ENCODE results near the gene ZNF234.

ZNF234 gene

DNA sequence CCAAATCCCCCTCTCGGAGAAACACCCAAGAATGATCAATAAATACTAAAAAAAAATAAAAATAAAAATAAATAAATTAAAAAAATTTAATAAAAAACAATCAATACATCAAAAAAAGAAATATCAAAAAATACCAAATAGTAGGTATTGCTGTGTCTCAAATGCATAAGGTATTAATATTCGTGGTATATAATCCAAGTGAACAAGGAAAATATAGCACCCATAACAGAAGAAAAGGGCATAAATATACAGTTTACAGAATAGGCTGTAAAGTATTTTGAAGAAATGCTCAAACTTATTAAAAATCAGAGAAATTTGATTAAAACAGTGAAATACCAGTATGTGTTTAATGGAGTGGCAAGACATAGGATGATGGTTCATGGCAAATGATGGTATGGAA is 63.4 kb downstream of the ZNF234 start:
- H3K9me3 ChIP-seq (replicated peaks; ENCODE audit: insufficient read depth, low read length), result no peaks in the 10 kb centered on the region

DNA sequence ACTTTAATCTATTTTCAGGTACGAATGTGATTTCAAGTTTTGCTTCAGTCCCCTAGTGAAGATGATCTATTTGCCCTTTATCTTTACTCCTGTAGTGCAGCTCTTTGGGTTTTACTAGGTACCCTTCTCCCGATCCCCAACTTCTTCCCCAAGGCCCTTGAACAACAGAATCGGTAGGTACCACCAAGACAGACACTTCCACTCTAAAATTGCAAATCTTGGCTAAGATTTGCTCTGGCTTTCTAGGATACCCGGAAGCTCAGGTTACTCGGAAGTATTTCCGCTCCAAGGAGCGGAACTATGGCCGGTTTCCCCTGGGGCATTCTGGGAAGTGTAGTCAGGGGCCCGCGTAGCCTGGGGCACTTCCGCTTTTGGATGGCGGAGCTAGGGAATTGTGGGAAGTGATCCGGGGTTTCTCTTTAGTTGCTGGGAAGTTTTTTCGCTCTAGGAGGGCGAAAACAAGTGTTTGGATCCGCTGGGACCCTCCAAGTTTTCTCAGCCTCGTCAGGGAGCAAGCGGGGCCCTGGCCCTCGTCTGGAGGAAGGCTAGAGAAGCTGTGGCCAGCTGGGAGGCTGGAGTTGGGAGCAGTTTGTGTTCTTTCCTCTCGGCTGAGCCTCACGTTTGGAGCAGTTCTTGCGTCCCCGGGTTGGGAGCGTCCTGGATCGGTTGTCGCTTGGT is 65.9 kb downstream of the ZNF234 start:
- TF ChIP-seq, protein P1, sequence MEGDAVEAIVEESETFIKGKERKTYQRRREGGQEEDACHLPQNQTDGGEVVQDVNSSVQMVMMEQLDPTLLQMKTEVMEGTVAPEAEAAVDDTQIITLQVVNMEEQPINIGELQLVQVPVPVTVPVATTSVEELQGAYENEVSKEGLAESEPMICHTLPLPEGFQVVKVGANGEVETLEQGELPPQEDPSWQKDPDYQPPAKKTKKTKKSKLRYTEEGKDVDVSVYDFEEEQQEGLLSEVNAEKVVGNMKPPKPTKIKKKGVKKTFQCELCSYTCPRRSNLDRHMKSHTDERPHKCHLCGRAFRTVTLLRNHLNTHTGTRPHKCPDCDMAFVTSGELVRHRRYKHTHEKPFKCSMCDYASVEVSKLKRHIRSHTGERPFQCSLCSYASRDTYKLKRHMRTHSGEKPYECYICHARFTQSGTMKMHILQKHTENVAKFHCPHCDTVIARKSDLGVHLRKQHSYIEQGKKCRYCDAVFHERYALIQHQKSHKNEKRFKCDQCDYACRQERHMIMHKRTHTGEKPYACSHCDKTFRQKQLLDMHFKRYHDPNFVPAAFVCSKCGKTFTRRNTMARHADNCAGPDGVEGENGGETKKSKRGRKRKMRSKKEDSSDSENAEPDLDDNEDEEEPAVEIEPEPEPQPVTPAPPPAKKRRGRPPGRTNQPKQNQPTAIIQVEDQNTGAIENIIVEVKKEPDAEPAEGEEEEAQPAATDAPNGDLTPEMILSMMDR (IDR thresholded peaks at IDR 0.05; ENCODE audit: low read length), result no peak
- no peak for TF ChIP-seq EZH2phosphoT487 (IDR thresholded peaks at IDR 0.05; ENCODE audit: low read length)
- TF ChIP-seq EZH2 (optimal IDR thresholded peaks at IDR 0.05; ENCODE audit: low read depth, low read length), result no peak
- no peak overlapping the region for H3K27ac ChIP-seq (ENCODE audit: low read length)
- no peaks in the 10 kb centered on the region for H3K9me3 ChIP-seq (replicated peaks; ENCODE audit: insufficient read depth, low read length)

More for the DNA sequence above, 63.4 kb downstream of the ZNF234 start:
- H3K4me3 ChIP-seq (ENCODE audit: low read length), result no peak overlapping the region
- H3F3A ChIP-seq (ENCODE audit: insufficient read depth, low read length), result no peaks in the 10 kb centered on the region
- H3K9ac ChIP-seq (ENCODE audit: low read length), result no peak overlapping the region
- no peak overlapping the region for H3K4me2 ChIP-seq (ENCODE audit: low read depth, low read length)
- H3K79me2 ChIP-seq (ENCODE audit: low read length), result no peaks in the 10 kb centered on the region
- no peaks in the 10 kb centered on the region for H3K9me2 ChIP-seq (replicated peaks; ENCODE audit: insufficient read depth, low read length)
- no peak overlapping the region for H2AFZ ChIP-seq (ENCODE audit: low read length)
- H3K36me3 ChIP-seq (replicated peaks; ENCODE audit: insufficient read depth, low read length), result no peaks in the 10 kb centered on the region
- DNase-seq, result no peak
- no peaks in the 10 kb centered on the region for H4K20me1 ChIP-seq (ENCODE audit: insufficient read depth, low read length)
- TF ChIP-seq EZH2phosphoT487 (IDR thresholded peaks at IDR 0.05; ENCODE audit: low read length), result no peak
- no peak for TF ChIP-seq EZH2 (optimal IDR thresholded peaks at IDR 0.05; ENCODE audit: low read depth, low read length)
- TF ChIP-seq, protein P1 (IDR thresholded peaks at IDR 0.05; ENCODE audit: low read length), result no peak
- no peaks in the 10 kb centered on the region for H3K27me3 ChIP-seq (replicated peaks; ENCODE audit: insufficient read depth, low read length)
- H3K27ac ChIP-seq (ENCODE audit: low read length), result no peak overlapping the region
- H3K4me1 ChIP-seq (ENCODE audit: low read length), result no peaks in the 10 kb centered on the region

More for the DNA sequence above, 65.9 kb downstream of the ZNF234 start:
- no peaks in the 10 kb centered on the region for H3K79me2 ChIP-seq (ENCODE audit: low read length)
- peak overlapping the region; percentile 77 for H2AFZ ChIP-seq (ENCODE audit: low read length)
- peak overlapping the region; percentile 77 for H3K4me2 ChIP-seq (ENCODE audit: low read depth, low read length)
- no peaks in the 10 kb centered on the region for H3K9me2 ChIP-seq (replicated peaks; ENCODE audit: insufficient read depth, low read length)
- H3K4me3 ChIP-seq (ENCODE audit: low read length), result peak overlapping the region; percentile 87
- no peaks in the 10 kb centered on the region for H3K36me3 ChIP-seq (replicated peaks; ENCODE audit: insufficient read depth, low read length)
- H3K27me3 ChIP-seq (replicated peaks; ENCODE audit: insufficient read depth, low read length), result no peaks in the 10 kb centered on the region
- H3F3A ChIP-seq (ENCODE audit: insufficient read depth, low read length), result no peaks in the 10 kb centered on the region
- H4K20me1 ChIP-seq (ENCODE audit: insufficient read depth, low read length), result no peaks in the 10 kb centered on the region
- H3K4me1 ChIP-seq (ENCODE audit: low read length), result no peaks in the 10 kb centered on the region
- peak overlapping the region; percentile 40; the same call in 1 of the 2 replicates for H3K9ac ChIP-seq (ENCODE audit: low read length)
- peak; percentile 93 for DNase-seq

Data from MM.1S (cell line).